HL-60 (cell line): ENCODE measurements around the gene USP53.

Source experiments
- GABPA ChIP-seq: IDR thresholded peaks from 2 replicates; pipeline ENCODE4 v1.6.1; 2012; ENCODE audit warnings: low read depth
- POLR2AphosphoS5 ChIP-seq: IDR thresholded peaks from 2 replicates; pipeline ENCODE4 v1.6.1; 2012; ENCODE audit warnings: low read depth
- SPI1 ChIP-seq: IDR thresholded peaks from 2 replicates; pipeline ENCODE4 v1.6.1; 2012; ENCODE audit warnings: low read depth, mild to moderate bottlenecking, borderline replicate concordance
- TF ChIP-seq, protein P1 (sequence below): IDR thresholded peaks from one replicate; pipeline ENCODE4 v1.5.1; 2011; ENCODE audit warnings: low read length, control low read depth, inconsistent platforms; ENCODE audit not compliant: insufficient read depth

GRCh38 chr4:119233191-119233590, 20.7 kb downstream of the USP53 start:
- TF ChIP-seq, protein P1, sequence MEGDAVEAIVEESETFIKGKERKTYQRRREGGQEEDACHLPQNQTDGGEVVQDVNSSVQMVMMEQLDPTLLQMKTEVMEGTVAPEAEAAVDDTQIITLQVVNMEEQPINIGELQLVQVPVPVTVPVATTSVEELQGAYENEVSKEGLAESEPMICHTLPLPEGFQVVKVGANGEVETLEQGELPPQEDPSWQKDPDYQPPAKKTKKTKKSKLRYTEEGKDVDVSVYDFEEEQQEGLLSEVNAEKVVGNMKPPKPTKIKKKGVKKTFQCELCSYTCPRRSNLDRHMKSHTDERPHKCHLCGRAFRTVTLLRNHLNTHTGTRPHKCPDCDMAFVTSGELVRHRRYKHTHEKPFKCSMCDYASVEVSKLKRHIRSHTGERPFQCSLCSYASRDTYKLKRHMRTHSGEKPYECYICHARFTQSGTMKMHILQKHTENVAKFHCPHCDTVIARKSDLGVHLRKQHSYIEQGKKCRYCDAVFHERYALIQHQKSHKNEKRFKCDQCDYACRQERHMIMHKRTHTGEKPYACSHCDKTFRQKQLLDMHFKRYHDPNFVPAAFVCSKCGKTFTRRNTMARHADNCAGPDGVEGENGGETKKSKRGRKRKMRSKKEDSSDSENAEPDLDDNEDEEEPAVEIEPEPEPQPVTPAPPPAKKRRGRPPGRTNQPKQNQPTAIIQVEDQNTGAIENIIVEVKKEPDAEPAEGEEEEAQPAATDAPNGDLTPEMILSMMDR, result no peak
- TF ChIP-seq POLR2AphosphoS5 (no peak), GABPA (no peak), SPI1 (no peak)
